ENCODE data around the gene FOXI1.

DNA sequence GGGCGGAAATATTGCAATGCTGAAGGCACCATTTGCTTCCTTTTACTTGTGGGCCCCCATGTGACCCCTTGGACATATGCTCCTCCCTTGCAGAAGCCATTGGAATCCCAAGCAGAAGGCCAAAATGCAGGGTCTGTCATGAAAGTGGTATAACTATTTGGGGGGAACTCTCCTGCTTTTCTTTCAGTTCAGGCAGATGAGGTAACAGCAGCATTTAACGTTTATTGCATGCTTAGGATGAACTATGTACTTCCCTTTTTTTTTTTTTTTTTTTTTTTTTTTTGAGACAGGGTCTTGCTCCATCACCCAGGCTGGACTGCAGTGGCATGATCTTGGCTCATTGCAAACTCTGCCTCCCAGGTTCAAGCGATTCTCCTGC lies 7.8 kb downstream of the FOXI1 start:
- TF ChIP-seq, protein P1, sequence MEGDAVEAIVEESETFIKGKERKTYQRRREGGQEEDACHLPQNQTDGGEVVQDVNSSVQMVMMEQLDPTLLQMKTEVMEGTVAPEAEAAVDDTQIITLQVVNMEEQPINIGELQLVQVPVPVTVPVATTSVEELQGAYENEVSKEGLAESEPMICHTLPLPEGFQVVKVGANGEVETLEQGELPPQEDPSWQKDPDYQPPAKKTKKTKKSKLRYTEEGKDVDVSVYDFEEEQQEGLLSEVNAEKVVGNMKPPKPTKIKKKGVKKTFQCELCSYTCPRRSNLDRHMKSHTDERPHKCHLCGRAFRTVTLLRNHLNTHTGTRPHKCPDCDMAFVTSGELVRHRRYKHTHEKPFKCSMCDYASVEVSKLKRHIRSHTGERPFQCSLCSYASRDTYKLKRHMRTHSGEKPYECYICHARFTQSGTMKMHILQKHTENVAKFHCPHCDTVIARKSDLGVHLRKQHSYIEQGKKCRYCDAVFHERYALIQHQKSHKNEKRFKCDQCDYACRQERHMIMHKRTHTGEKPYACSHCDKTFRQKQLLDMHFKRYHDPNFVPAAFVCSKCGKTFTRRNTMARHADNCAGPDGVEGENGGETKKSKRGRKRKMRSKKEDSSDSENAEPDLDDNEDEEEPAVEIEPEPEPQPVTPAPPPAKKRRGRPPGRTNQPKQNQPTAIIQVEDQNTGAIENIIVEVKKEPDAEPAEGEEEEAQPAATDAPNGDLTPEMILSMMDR (IDR thresholded peaks at IDR 0.05) = no peak
- TF ChIP-seq, protein P2, sequence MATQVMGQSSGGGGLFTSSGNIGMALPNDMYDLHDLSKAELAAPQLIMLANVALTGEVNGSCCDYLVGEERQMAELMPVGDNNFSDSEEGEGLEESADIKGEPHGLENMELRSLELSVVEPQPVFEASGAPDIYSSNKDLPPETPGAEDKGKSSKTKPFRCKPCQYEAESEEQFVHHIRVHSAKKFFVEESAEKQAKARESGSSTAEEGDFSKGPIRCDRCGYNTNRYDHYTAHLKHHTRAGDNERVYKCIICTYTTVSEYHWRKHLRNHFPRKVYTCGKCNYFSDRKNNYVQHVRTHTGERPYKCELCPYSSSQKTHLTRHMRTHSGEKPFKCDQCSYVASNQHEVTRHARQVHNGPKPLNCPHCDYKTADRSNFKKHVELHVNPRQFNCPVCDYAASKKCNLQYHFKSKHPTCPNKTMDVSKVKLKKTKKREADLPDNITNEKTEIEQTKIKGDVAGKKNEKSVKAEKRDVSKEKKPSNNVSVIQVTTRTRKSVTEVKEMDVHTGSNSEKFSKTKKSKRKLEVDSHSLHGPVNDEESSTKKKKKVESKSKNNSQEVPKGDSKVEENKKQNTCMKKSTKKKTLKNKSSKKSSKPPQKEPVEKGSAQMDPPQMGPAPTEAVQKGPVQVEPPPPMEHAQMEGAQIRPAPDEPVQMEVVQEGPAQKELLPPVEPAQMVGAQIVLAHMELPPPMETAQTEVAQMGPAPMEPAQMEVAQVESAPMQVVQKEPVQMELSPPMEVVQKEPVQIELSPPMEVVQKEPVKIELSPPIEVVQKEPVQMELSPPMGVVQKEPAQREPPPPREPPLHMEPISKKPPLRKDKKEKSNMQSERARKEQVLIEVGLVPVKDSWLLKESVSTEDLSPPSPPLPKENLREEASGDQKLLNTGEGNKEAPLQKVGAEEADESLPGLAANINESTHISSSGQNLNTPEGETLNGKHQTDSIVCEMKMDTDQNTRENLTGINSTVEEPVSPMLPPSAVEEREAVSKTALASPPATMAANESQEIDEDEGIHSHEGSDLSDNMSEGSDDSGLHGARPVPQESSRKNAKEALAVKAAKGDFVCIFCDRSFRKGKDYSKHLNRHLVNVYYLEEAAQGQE (IDR thresholded peaks at IDR 0.05; ENCODE audit: insufficient read depth in 1 of 2, low read depth in 2 of 2, low read length in 1 of 2) = no peak
- TF ChIP-seq POLR2AphosphoS5 (IDR thresholded peaks at IDR 0.05; ENCODE audit: low read depth, low read length) (no peak), TCF7L2 (IDR thresholded peaks at IDR 0.05; ENCODE audit: low read depth, low read length) (no peak), SIN3A (IDR thresholded peaks at IDR 0.05; ENCODE audit: borderline replicate concordance, insufficient read depth, low read depth, low read length) (no peak)

All from Panc1 (cell line).